Stimulated activated naive CD4-positive, alpha-beta T cell treated with Interleukin-2 at 50 U/mL for 16 hours (primary cell): Measurements from ENCODE around the gene SSB.
"Not testable (repeated sequence)": the region's sequence is repeated elsewhere in the genome, so short reads cannot be mapped to it uniquely, and the experiment has no call there.

ENCODE experiments used
- DNase-seq: peaks from one replicate; lab custom pipeline; 2025; lab: John Stamatoyannopoulos, UW

The SSB gene

DNA sequence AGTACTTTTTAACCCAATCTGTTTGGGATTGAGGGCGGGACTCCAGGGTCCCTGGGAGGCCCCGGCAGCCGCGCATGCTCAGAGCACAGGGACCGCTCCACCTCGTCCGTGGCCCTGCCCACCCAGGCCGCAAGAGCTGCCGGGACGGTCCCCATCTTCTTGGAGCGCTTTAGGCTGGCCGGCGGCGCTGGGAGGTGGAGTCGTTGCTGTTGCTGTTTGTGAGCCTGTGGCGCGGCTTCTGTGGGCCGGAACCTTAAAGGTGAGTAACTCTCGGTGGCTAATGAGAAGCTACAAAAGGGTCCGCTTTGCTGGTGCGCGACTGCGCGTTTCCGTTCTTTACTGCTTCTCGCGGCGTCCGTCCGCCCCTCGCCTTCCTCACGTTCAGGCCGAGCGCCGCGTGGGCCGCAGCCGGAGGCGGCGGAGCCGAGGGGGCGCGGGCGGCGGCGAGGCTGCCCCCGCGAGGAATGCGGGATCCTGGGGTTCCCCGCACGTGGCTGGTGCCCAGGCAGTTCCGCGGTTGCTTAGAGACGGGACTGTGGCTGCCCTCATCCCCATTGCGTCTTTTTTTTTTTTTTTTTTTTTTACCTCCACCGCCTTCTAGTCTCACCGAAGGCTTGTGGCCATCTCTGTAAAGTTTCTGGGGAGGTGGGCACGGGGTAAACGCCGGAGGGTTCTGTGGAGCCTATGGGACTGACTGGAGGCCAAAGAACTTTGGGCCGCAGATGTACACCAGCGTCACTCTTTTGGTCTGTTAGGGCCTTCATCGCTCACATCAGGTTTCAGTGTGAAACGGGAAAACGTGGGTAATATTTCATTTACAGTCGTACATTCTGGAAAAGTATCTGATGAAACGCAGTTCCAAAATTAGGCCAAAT is at the start of gene SSB:
Gene SSB, plus strand, starts transcription at position 154 of the 875 bp plus-strand sequence. CDS start 2,090 bp downstream, outside the sequence.
- DNase-seq, result peak; percentile 97

DNA sequence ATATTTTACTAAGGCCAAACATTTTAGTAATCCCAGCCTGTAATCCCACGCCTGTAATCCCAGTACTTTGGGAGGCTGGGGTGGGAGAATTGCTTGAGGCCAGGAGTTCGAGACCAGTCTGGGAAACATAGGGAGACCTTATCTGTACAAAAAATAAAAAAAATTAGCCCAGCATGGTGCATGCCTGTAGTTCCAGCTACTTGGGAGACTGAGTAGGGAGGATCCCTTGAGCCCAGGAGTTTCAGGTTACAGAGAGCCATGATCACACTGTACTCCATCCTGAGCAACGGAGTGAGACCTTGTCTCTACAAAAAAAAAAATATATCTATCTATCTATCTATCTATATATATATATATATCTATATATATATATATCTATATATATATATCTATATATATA is 45.9 kb upstream of the SSB start:
- no peak for DNase-seq

DNA sequence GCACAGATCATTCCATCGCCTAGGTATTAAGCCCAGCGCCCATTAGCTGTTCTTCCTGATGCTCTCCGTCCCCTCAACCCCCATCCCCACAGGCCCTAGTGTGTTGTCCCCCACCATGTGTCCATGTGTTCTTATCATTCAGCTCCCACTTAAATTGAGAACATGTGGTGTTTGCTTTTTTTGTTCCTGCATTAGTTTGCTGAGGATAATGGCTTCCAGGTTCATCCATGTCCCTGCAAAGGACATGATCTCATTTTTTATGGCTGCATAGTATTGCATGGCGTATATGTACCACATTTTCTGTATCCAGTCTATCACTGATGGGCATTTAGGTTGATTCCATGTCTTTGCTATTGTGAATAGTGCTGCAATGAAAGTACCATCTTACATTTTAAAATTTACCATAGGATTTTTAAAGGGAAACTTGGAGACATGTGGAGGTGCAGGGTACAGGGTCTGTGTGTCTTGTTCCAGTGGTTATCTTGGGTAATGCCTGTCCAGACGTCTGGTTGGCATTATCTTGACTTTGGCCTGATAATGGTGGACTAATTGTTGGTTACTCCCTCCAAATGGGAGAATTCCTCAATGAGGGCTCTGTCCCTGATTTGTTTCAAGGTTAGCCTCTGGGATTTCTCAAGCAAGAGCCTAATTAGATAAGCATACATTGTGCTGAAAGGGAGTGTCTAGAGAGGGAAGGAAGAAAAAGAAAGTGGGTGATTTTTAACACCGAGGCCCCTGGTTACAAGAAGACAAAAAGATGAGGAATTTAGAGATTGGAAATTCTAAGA is 43.4 kb upstream of the SSB start:
- no peak for DNase-seq

DNA sequence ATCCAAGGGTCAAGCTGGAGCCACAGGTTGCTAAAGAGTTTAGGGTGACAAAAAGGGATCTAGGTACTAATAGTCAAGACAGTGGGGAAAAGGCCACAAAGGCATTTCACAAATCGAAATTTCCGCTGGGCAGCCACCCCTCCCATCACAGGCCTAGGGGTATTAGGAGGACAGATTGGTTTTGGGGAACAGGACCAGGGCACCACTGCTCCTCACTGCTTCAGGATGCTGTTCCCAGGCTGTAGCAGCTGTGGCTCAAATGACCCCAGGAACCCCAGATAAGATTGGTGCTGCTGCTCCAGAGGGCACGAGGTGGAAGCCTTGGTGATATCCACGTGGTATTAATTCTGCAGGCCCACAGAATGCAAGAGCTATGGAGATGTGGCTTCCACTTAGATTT is 42.3 kb upstream of the SSB start:
- DNase-seq, result no peak

DNA sequence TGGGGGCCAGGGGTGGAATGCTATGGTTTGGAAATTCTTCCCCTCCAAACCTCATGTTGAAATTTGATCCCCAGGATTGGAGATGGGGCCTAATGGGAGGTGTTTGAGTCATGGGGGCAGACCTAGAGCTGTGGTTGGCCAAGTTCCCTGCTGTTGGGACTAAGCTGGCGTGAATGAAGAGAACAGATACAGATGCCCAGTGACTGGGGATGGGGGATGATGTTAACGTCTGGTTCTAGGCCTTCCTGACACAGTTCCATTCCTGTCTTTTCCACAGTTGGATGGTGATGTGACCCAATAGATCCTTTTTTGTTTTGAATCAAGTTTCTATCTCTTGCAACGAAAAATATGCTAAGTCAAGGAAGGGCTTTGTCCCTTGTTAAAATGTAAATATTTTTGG is 41.3 kb upstream of the SSB start:
- DNase-seq, result no peak

DNA sequence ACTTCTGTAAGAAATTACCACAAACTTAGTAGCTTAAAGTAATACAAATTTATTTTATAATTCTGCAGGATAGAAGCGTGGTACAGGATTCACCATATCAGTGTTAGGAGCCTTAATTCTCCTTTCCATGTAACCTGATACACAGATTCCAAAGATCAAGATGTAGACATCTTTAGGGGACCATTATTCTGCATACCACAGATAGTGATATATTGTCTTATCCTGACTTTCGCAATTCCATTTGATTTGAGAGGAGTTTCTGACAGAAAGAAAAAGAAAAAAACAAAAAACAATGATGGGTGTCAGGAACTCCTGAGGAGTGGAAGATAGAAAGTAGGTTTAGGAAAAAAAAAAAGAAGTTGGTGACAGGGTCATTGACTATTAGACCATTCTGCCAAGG is 40.9 kb upstream of the SSB start:
- no peak for DNase-seq

DNA sequence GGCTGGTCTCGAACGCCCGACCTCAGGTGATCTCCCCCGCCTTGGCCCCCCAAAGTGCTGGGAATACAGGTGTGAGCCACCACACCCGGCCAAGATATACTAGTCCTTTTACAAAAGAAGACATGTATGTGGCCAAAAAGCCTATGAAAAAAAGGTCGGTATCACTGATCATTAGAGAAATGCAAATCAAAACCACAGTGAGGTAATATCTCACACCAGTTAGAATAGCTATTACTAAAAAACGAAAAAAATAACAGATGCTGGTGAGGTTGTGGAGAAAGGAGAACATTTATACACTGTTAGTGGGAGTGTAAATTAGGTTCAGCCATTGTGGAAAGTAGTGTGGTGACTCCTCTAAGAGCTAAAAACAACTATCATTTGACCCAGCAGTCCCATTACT is 38.7 kb upstream of the SSB start:
- no peak for DNase-seq

DNA sequence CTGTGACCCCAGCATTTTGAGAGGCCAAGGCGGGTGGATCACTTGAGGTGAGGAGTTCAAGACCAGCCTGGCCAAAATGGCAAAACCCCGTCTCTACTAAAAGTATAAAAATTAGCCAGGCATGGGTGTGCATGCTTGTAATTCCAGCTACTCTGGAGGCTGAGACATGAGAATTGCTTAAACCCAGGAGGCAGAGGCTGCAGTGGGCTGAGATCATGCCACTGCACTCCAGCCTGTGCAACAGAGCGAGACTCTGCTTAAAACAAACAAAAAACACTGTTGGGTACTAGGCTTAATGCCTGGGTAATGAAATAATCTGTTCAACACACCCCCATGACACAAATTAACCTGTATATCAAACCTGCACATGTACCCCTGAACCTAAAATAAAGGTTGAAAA is 37.9 kb upstream of the SSB start:
- not testable (repeated sequence) for DNase-seq

DNA sequence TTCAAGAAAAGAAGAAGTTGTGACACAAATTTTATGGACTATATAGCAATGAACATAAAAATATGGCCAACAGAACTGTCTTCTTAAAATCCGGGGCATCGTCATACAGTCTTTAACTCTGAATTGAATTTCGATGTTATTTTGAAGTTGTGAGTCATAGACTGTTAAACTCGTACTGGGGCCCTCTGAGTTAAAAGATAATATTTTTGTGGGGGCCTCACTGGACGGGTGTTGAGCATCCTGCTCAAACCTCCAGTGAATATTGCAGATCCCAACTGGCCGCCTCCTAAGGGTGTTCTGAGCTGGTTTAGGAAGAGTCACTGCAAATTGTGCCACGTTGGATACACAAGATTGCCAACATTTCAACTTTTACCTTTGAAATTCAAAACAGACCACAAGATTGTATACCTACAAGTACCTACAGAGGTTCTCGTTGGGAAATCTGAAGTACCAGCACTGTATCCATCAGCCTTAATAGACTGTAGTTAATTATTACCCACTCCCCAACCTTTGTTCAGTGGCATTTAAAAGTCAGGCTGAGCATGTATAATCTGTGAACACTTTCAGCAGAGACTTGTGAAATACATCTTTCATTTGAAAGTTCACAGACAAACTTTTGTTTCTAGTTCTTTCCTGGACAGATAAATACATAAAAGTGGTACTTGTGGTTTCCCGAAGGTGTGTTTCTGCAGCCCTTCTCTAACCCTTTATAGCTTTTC is 37.3 kb upstream of the SSB start:
- DNase-seq, result no peak

DNA sequence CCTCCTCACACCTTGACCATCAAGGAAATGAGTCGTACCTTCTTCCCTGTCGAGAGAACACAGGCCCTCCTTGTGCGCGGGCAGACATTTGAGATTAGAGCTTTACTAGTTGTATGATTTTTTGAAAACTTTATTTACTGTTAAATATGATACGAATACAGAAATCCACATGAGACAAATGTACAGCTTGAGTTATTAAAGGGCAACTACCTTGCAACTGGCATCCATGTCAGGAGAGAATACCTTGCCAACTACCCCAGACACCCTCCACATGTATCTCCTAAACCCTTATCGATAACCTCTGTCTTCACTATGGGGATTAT is 36.7 kb upstream of the SSB start:
- DNase-seq, result no peak

DNA sequence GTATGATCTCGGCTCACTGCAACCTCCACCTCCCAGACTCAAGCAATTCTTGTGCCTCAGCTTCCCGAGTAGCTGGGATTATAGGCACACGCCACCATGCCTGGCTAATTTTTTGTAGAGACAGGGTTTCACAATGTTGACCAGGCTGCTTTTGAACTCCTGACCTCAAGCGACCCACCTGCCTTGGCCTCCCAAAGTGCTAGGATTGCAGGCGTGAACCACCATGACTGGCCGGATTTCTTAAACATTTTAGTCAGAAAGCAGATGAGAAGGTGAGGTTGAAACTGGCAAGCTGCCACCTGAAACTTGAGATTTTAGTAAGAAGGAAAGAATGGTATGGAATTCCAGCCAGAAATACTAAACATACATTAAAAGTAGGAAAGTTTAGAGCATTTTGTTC is 33.1 kb upstream of the SSB start:
- DNase-seq, result no peak

DNA sequence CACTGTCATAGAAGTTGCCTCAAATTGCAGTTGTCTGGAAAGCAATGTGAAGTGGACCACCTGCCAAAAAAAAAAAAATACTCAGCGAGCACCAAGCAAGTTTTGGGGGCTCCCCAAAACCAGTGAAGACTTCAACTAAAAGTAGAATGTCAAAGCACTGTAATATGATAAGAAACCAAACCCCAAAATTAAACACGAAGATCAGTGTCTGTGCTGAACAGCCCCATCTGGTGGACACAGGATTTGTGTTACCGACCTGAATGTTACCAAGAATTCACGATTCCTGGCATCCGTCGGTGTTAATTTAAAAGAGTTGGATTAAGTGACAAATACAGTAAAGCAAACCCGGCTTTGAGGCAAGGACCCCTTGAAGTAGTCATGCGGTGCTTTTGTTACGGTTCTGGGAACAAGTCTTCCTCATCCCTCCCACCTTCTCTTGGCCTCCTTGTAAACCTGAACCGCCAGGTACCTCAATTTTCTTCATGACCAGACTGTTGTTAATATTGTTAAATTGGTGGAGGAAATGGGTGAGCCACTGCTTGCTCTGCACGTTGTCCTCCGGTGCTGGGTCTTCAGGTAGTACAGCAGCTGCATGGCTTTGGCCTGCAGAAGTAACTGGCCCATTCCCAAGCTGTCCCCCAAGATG is 31.3 kb upstream of the SSB start:
- peak; percentile 34 for DNase-seq

DNA sequence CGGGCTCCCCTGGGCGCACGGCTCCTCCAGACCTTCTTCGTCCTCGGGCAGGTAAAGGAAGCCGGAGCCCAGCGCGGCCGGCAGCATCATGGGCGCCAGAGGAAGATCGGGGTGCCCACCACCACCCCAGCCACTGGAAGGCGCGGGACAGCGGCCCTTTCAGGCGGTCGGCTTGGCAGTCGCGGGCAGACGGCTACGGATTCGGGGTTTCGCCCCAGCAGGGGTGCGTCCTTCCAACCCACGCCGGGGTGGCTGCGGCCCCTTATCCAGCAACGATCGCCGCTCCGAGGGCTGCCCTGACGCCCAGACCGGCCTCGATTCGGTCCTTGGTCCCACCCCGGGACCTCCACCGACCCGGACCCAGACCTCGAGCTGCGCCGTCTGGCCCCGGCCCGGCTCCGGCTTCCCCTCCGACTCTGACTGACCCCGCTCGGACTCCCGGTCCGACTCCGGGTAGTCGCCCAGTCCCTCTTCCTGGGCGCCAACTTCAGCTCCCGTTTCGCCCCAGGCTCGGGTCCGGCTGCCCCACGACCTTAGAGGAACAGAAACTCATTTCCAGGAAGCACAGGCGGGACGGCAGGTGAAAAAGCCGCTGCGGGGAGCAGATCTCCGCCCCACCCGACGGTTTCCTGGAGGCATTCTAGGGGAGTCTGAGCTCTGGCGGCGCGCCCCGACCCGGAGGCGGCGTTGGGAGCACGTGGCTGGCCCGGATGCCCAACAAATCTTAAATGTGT is 30.2 kb upstream of the SSB start:
- peak; percentile 11 for DNase-seq

DNA sequence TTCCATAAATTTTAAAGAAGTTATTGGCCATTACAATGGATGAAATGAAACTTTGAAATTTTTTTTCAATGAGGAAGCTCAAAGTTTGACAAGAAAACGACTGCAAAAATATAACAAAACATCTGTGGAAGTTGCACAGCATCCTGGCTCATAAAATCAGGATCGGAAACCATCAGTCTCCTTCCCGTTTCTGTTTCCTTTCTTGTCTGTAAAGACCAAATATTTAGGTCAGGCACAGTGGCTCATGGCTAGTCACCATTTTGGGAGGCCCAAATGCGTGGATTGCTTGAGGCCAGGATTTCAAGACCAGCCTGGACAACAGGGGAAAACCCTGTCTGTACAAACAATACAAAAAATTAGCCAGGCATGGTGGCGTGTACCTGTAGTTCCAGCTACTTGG is 27.6 kb upstream of the SSB start:
- no peak for DNase-seq

DNA sequence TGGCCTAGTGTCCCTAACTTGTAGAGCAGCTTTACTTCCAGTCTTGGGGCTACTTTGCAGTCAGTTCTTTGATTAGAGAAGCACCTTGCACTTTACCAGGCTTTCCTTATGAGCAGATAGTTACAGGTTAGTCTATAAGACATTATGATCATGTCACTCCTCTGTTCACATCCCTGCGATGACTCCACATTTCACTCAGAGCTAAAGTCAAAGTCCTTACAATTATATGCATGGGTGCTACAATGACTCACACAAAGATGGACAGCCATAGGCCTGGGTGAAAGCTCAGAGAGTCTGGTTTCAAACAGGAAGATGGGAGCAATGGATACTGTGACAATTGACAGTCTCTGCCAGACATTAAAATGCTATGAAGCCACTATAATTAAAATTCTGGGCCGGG is 27.1 kb upstream of the SSB start:
- no peak for DNase-seq

DNA sequence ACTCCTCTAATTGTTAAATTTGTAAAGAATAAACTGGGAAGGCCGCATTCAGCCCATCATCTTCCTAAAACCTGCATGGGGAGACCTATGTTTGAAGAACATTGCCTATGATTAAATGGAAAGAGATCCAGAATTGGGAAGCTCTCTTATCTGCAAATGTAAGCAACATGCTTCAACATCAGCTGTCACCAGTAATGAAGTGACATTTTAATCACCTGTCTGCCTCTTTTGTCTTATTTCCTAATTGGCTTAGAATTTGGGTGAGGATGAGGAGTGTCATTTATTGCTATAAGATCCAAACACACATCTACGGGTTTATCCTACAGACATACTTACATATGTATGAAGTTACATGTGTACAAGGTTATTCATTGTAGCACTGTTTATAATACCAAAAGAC is 26.0 kb upstream of the SSB start:
- DNase-seq, result no peak

DNA sequence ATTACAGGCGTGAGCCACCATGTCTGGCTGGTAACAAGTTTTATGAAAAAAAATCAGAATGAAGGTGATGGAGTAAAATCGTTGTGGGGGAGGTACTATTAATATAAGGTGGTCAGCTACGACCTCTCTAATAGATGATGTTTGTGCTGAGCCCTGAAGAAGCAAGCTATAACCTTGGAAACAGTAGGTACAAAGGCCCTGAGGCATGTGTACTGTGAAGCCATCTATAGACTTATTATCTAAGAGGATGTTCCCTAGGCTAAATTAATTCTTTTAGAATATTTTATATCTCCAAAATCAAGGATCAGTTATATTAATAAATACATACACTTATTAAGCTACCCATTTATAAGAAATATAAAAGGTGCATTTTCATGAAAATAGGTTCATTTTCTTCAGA is 23.3 kb upstream of the SSB start:
- DNase-seq, result no peak

DNA sequence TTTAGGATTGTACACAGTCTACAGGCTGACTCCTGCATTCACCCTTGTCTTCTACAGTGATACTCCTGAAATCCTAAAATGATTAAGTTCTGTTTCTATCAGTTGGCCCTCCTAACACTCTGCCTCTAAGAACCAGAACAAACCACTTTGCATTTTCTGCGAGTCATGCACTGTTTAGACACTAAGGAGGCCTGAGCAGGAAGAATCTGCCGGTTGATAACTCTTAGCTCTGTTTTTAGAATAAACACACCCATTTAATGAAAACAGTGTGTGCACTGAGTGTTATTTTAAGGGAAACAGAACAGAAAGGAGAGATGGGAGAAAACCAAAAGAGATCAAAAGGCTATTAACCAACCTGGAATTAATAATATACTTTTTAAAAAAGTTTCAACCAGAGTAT is 22.9 kb upstream of the SSB start:
- DNase-seq, result no peak

DNA sequence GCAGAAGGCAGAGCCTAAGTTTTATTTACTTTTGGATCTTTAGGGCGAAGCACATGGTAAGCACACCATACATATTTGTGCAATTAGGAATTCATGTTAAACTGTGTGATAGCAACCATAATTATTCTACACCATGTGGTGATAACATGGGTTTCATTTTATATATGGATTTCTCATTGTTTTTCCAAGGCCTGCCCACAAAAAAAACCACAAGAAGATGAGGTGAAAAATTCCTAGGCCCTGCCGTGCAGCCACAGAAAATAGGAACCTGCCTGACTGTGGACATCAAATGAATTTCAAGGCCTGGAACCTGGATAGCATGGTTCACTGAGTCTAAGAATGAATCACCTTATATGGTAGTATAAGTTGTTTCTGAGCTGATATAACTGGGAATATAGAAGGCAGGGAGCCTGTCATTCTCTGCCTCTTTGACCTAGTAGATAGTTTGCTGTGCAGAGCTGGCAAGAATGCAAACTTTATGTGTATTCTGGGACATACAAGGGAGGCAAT is 22.4 kb upstream of the SSB start:
- no peak for DNase-seq

DNA sequence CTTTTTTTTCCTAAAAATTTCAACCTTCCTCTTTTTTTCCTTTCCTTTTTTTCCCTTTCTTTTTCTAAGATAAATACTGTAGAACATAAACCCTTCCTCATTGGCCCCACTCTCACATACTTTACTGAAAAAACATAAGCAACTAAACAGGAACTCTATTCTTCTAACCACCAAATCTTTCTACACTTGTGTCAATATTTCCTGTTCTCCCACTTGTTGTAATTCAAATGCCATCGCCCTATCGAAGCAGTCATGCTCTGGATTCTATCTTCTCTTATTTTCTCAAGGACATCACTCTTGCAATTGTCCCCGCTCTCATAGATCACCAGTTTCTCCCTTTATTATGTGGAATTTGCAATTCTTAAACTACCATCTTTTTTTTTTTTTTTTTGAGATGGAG is 20.2 kb upstream of the SSB start:
- no peak for DNase-seq

DNA sequence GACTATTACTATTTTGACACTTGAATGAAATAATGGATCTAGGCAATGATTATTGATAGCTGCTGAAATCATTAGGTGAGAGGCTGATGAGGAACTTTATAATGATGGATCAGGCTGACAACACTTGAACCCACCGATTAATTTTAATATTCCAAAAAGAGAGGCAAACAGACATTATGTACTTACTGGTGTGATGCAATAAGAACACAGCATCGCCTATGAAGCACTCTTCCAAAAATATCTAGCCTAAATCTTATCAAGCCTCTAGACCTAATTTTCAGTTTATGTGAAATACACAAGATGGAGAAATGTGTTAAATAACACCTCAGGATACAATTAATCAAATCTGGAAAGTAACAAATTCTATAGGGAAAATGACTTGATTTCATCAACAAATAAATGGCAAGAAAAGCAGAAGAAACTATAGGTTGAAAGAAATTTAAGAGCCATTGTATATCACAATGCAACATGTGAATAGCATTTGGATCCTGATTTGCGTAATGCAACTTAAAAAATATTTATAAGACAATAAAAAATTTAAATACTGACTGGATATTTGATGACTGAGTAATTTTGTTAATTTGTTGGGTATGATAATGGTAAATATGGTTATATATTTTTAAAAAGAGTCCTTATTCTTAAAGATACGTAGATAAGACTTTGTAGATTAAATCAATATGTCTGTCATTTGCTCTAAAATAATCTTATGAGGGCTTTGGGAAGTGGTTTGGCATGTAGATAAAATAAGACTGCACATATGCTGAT is 17.2 kb upstream of the SSB start:
- DNase-seq, result no peak
